Gastroesophageal sphincter (tissue), 4 donors: Measurements from ENCODE around the gene B4GALNT2. TPM values are rescaled to one million over a fixed set of nuclear protein-coding genes. Genes with fewer than 3 reads are reported as not detected.
A peak's percentile ranks its signal among the peaks of the same experiment; 100 is the strongest.

Source experiments
- ATAC-seq: fragments of 150-250 bp; one replicate; pipeline ENCODE4 v1.9.1; 2016; ENCODE audit warnings: mild to moderate bottlenecking, moderate library complexity
- H3K27ac ChIP-seq, 4 donors: fragments of 200-600 bp; sonication (generic) in 3 of 4; 1 replicate in 3 of 4; 2 replicates in 1 of 4; pipeline ENCODE4 v1.5.1; 2016 to 2019
- H3K27me3 ChIP-seq: fragments of 200-600 bp; sonication (generic); one replicate; pipeline ENCODE4 v1.5.1; 2019
- H3K36me3 ChIP-seq, 2 donors: fragments of 200-600 bp; sonication (generic); one replicate each; pipeline ENCODE4 v1.5.1; 2019; ENCODE audit warnings: control low read depth in 1 of 2
- H3K4me1 ChIP-seq, 3 donors: fragments of 200-600 bp; sonication (generic); 1 replicate in 2 of 3; 2 replicates in 1 of 3; pipeline ENCODE4 v1.5.1; 2016 to 2019; ENCODE audit warnings: control low read depth in 2 of 3
- H3K4me3 ChIP-seq, 2 donors: fragments of 200-600 bp; sonication (generic); one replicate each; pipeline ENCODE4 v1.5.1; 2019; ENCODE audit warnings: mild to moderate bottlenecking in 1 of 2, moderate library complexity in 1 of 2
- H3K9me3 ChIP-seq, 3 donors: fragments of 200-600 bp; sonication (generic); one replicate each; pipeline ENCODE4 v1.5.1; 2017 to 2019; ENCODE audit warnings: control low read depth in 2 of 3
- EP300 ChIP-seq: sonication (generic); formaldehyde crosslinking; IDR thresholded peaks from one replicate; pipeline ENCODE4 v1.6.1; 2017; ENCODE audit warnings: antibody characterized with exemption, mild to moderate bottlenecking
- POLR2A ChIP-seq, 2 donors: fragments of 450-650 bp; IDR thresholded peaks; one replicate each; pipeline ENCODE4 v1.6.1; 2017; ENCODE audit warnings: antibody characterized with exemption in 2 of 2, mild to moderate bottlenecking in 2 of 2, moderate library complexity in 1 of 2
- POLR2AphosphoS5 ChIP-seq: sonication (generic); formaldehyde crosslinking; IDR thresholded peaks from one replicate; pipeline ENCODE4 v1.6.1; 2017; ENCODE audit warnings: antibody characterized with exemption
- WGBS, 2 donors: methylation state at CpG; one replicate each; pipeline ENCODE4 v1.1.5; 2018; ENCODE audit warnings: low coverage in 1 of 2; 5-methylcytosine and 5-hydroxymethylcytosine counted together
- total RNA-seq, 4 donors: library from RNA; depleted of rRNA; stranded (reverse); fragments of >200 nt; gene quantifications; one replicate each; pipeline ENCODE4 v1.1.0, GENCODE V29; 2016
- TF ChIP-seq, protein P1 (sequence below), 4 experiments: fragments of 200-600 bp in 2 of 4; fragments of 450-650 bp in 2 of 4; sonication (generic) in 1 of 4; IDR thresholded peaks; one replicate each; pipeline ENCODE4 v1.5.1; 2017 to 2019; ENCODE audit warnings: antibody characterized with exemption in 4 of 4, mild to moderate bottlenecking in 2 of 4, moderate library complexity in 2 of 4

The B4GALNT2 gene
- total RNA-seq, 4 donors from 2014 or later: not detected

GRCh38 chr17:49201481-49201927 is 68.9 kb downstream of the B4GALNT2 start:
- Histone ChIP-seq H3K36me3 (no peaks in the 10 kb centered on the region), H3K4me3 (no peak overlapping the region), H3K9me3 (no peaks in the 10 kb centered on the region), H3K4me1 (no peaks in the 10 kb centered on the region), H3K27me3 (no peaks in the 10 kb centered on the region), H3K27ac (peak overlapping the region in 1 of 4 donors; percentile 17)
- TF ChIP-seq POLR2A (IDR thresholded peaks at IDR 0.05): no peak
- TF ChIP-seq, protein P1, sequence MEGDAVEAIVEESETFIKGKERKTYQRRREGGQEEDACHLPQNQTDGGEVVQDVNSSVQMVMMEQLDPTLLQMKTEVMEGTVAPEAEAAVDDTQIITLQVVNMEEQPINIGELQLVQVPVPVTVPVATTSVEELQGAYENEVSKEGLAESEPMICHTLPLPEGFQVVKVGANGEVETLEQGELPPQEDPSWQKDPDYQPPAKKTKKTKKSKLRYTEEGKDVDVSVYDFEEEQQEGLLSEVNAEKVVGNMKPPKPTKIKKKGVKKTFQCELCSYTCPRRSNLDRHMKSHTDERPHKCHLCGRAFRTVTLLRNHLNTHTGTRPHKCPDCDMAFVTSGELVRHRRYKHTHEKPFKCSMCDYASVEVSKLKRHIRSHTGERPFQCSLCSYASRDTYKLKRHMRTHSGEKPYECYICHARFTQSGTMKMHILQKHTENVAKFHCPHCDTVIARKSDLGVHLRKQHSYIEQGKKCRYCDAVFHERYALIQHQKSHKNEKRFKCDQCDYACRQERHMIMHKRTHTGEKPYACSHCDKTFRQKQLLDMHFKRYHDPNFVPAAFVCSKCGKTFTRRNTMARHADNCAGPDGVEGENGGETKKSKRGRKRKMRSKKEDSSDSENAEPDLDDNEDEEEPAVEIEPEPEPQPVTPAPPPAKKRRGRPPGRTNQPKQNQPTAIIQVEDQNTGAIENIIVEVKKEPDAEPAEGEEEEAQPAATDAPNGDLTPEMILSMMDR (IDR thresholded peaks at IDR 0.05): no peak
- no peak for ATAC-seq
- WGBS, 2 donors: 53 to 74% methylated on average over 5 to 8 of the region's 8 CpGs

- H3K36me3 ChIP-seq: no peaks in the 10 kb centered on the region
- no peaks in the 10 kb centered on the region for H3K9me3 ChIP-seq
- ATAC-seq: no peak
- no peak overlapping the region for H3K27ac ChIP-seq
- no peak for TF ChIP-seq POLR2AphosphoS5
- TF ChIP-seq, protein P1 (IDR thresholded peaks at IDR 0.05): no peak
- TF ChIP-seq POLR2A (IDR thresholded peaks at IDR 0.05): no peak
- no peak for TF ChIP-seq EP300
- H3K4me3 ChIP-seq: no peak overlapping the region
- H3K27me3 ChIP-seq: peaks cover 18% of the 10 kb centered on the region
- peaks cover 0 to 2% (median 0%) of the 10 kb centered on the region in 3 donors for H3K4me1 ChIP-seq
- 75 to 86% methylated on average over 1 to 2 of the region's 2 CpGs for WGBS, 2 donors
Observed at GRCh38 chr17:49203796-49204195, 71.2 kb downstream of the B4GALNT2 start.

GRCh38 chr17:49204516-49204915 is 71.9 kb downstream of the B4GALNT2 start:
- peaks cover 0 to 9% (median under 1%) of the 10 kb centered on the region in 3 donors for H3K4me1 ChIP-seq
- no peaks in the 10 kb centered on the region for H3K9me3 ChIP-seq
- 81% methylated on average over 2 of the region's 2 CpGs; no CpG with 5 or more reads in 1 of the 2 donors for WGBS, 2 donors
- no peak for ATAC-seq
- no peak overlapping the region for H3K27ac ChIP-seq
- no peak overlapping the region for H3K4me3 ChIP-seq
- H3K27me3 ChIP-seq: peaks cover 25% of the 10 kb centered on the region
- H3K36me3 ChIP-seq: no peaks in the 10 kb centered on the region
- TF ChIP-seq, protein P1 (IDR thresholded peaks at IDR 0.05): no peak
- TF ChIP-seq EP300: no peak
- no peak for TF ChIP-seq POLR2A (IDR thresholded peaks at IDR 0.05)
- no peak for TF ChIP-seq POLR2AphosphoS5

DNA sequence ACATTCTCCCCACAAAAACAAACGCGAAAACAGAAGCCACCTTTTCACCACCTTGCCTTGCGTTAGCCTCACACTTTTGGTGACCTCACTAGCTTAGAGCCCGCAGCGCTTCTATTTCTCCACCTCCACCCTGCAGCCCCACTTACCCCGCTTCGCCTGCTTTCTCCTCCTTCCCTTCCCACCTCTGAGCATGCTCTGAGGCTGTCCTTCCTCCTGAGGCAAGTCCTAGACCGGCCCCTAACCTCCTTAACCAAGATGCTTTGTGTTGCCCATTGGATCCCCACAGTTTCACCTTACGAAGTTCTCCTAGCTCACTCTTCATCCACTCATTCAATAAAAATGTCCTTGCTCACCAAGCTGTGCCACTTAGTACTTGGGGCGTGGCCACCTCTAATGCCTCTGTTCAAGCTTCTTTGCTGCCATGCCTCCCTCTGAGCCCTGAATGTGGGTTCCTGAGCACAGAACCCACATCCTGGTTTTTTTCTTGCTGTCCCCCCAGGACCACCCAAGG is 76.5 kb downstream of the B4GALNT2 start:
- Histone ChIP-seq H3K9me3 (no peaks in the 10 kb centered on the region), H3K4me3 (no peak overlapping the region), H3K36me3 (no peaks in the 10 kb centered on the region), H3K27ac (no peak overlapping the region), H3K27me3 (peaks cover 40% of the 10 kb centered on the region), H3K4me1 (peaks cover 0 to 17% (median 4%) of the 10 kb centered on the region in 3 donors)
- WGBS, 2 donors: 83 to 85% methylated on average over 8 to 10 of the region's 10 CpGs
- no peak for ATAC-seq
- TF ChIP-seq EP300 (no peak), POLR2A (IDR thresholded peaks at IDR 0.05) (no peak), POLR2AphosphoS5 (no peak)
- TF ChIP-seq, protein P1 (IDR thresholded peaks at IDR 0.05): no peak
